Epithelial cell of esophagus (primary cell): ENCODE measurements around the gene SLC12A5.

Experiments used
- DNase-seq: peaks from one replicate; pipeline ENCODE4 v3.0.0; 2010; ENCODE audit warnings: low read depth
- H3K4me3 ChIP-seq: 2 replicates; pipeline ENCODE4 v1.5.1; 2011; ENCODE audit warnings: mild to moderate bottlenecking, low read length, control low read depth
- CTCF ChIP-seq: IDR thresholded peaks from 2 replicates; pipeline ENCODE4 v1.5.1; 2011; ENCODE audit warnings: low read depth, mild to moderate bottlenecking, low read length, control low read depth, inconsistent platforms; ENCODE audit not compliant: insufficient read depth; ENCODE audit errors: missing control alignments

SLC12A5 gene

GRCh38 chr20:46000262-46000996 lies 28.6 kb upstream of the SLC12A5 start:
- TF ChIP-seq CTCF, result no peak
- no peak for DNase-seq
- H3K4me3 ChIP-seq, result no peak overlapping the region

GRCh38 chr20:46001498-46001897 lies 27.5 kb upstream of the SLC12A5 start:
- no peak for DNase-seq
- TF ChIP-seq CTCF, result no peak
- H3K4me3 ChIP-seq, result no peak overlapping the region

- TF ChIP-seq CTCF, result no peak
- DNase-seq, result no peak
- no peak overlapping the region for H3K4me3 ChIP-seq
These were observed 27.0 kb upstream of the SLC12A5 start for GRCh38 chr20:46002008-46002407.

- no peak for TF ChIP-seq CTCF
- H3K4me3 ChIP-seq, result no peak overlapping the region
- DNase-seq, result no peak
These were observed 24.8 kb upstream of the SLC12A5 start for GRCh38 chr20:46004187-46004586.

GRCh38 chr20:46004889-46005473 lies 24.0 kb upstream of the SLC12A5 start:
- peak; percentile 85 for DNase-seq
- no peak overlapping the region for H3K4me3 ChIP-seq
- no peak for TF ChIP-seq CTCF

GRCh38 chr20:46006022-46006705 lies 22.9 kb upstream of the SLC12A5 start:
- no peak overlapping the region for H3K4me3 ChIP-seq
- DNase-seq, result no peak
- no peak for TF ChIP-seq CTCF

- no peak for TF ChIP-seq CTCF
- no peak overlapping the region for H3K4me3 ChIP-seq
- no peak for DNase-seq
These were observed 22.1 kb upstream of the SLC12A5 start for GRCh38 chr20:46006964-46007363.
